ENCODE results near the gene BSND.

GRCh38 chr1:55048453-55049270 lies 49.9 kb downstream of the BSND start:
- TF ChIP-seq CTCF (IDR thresholded peaks at IDR 0.05) (no peak), POLR2A (IDR thresholded peaks at IDR 0.05) (no peak)

Measured in esophagus squamous epithelium (tissue), 4 donors.